Panc1 (cell line): ENCODE results near the gene SCRN1. TPM values are rescaled to one million over a fixed set of nuclear protein-coding genes. Genes with fewer than 3 reads are reported as not detected.
"Not testable (repeated sequence)": the region's sequence is repeated elsewhere in the genome, so short reads cannot be mapped to it uniquely, and the experiment has no call there.

ENCODE experiments used
- ATAC-seq: fragments of 200-7000 bp; cut with Tn5 transposase; 2 replicates; pipeline ENCODE4 v1.9.1; 2020; ENCODE audit warnings: mild to moderate bottlenecking, moderate library complexity
- BruUV-seq: library from RNA; stranded (reverse); fragments of 400-500 nt; replicated peaks from 2 replicates; lab custom pipeline; 2021; lab: Mats Ljungman, UMichigan
- CTCF ChIA-PET: fragments of 300-600 bp; sonication (Branson Sonifier 250); formaldehyde crosslinking; loops from one replicate; lab custom pipeline; 2022; ENCODE audit warnings: antibody characterized with exemption; lab: Charles Lee
- POLR2A ChIA-PET: fragments of 300-600 bp; sonication (Branson Sonifier 250); formaldehyde crosslinking; loops from one replicate; lab custom pipeline; 2022; ENCODE audit warnings: antibody characterized with exemption; lab: Charles Lee
- DNase-seq: peaks from one replicate; pipeline ENCODE4 v3.0.0-alpha.2; 2010; ENCODE audit warnings: low read depth, low spot score
- H3K27ac ChIP-seq: 2 replicates; pipeline ENCODE4 v1.5.1; 2011; ENCODE audit warnings: mild to moderate bottlenecking, low read length, inconsistent platforms
- H3K27me3 ChIP-seq: fragments of 200-500 bp; sonication (Bioruptor generic); 2 replicates; pipeline ENCODE4 v1.6.0; 2014; ENCODE audit warnings: low read length, inconsistent platforms; ENCODE audit not compliant: control insufficient read depth, insufficient read depth
- H3K36me3 ChIP-seq: fragments of 200-500 bp; sonication (Bioruptor generic); 2 replicates; pipeline ENCODE4 v1.5.1; 2014; ENCODE audit warnings: inconsistent platforms, mild to moderate bottlenecking, low read length, moderate library complexity; ENCODE audit not compliant: control insufficient read depth, insufficient read depth
- H3K4me1 ChIP-seq: 2 replicates; pipeline ENCODE4 v1.5.1; 2011; ENCODE audit warnings: inconsistent platforms, mild to moderate bottlenecking, low read length, moderate library complexity; ENCODE audit not compliant: control insufficient read depth, insufficient read depth
- H3K4me3 ChIP-seq, 2 experiments: 2 replicates each; pipeline ENCODE4 v1.5.1; 2011 to 2012; ENCODE audit warnings: low read depth in 2 of 2, low read length in 2 of 2, mild to moderate bottlenecking in 2 of 2, inconsistent platforms in 1 of 2, moderate library complexity in 1 of 2
- H3K9me3 ChIP-seq: fragments of 200-500 bp; sonication (Bioruptor generic); 2 replicates; pipeline ENCODE4 v1.5.1; 2014; ENCODE audit warnings: low read depth, mild to moderate bottlenecking, inconsistent platforms, low read length, moderate library complexity; ENCODE audit not compliant: control insufficient read depth, insufficient read depth
- CTCF ChIP-seq: fragments of 450-650 bp; IDR thresholded peaks from 2 replicates; pipeline ENCODE4 v1.5.1; 2017; ENCODE audit warnings: mild to moderate bottlenecking
- POLR2AphosphoS5 ChIP-seq: IDR thresholded peaks from 2 replicates; pipeline ENCODE4 v1.6.1; 2012; ENCODE audit warnings: mild to moderate bottlenecking, low read depth, low read length, moderate library complexity
- REST ChIP-seq, 2 experiments: IDR thresholded peaks; 2 replicates each; pipeline ENCODE4 v1.6.1; 2011 to 2012; ENCODE audit warnings: low read depth in 2 of 2, control low read depth in 1 of 2, low read length in 1 of 2, mild to moderate bottlenecking in 1 of 2, moderate library complexity in 1 of 2; ENCODE audit not compliant: insufficient read depth in 1 of 2
- SIN3A ChIP-seq: IDR thresholded peaks from 2 replicates; pipeline ENCODE4 v1.6.1; 2012; ENCODE audit warnings: low read depth, mild to moderate bottlenecking, low read length, moderate library complexity, borderline replicate concordance; ENCODE audit not compliant: insufficient read depth
- TCF7L2 ChIP-seq: IDR thresholded peaks from 2 replicates; pipeline ENCODE4 v1.6.1; 2011; ENCODE audit warnings: mild to moderate bottlenecking, low read depth, low read length, inconsistent platforms
- in situ Hi-C: cut with HindIII; loops from 2 replicates; pipeline ENCODE4 v1.10.0; 2016; ENCODE audit warnings: low sequenced_read_pairs, low pct_unique_long_range_greater_than_20kb
- intact Hi-C: fragments of 100-400 bp; cut with micrococcal nuclease; formaldehyde crosslinking; loops from one replicate; pipeline ENCODE4 v1.10.0; 2022; ENCODE audit not compliant: unreplicated experiment
- total RNA-seq: library from RNA; stranded (reverse); gene quantifications from one replicate; pipeline ENCODE4 v1.2.1, GENCODE V29; 2021; ENCODE audit not compliant: unreplicated experiment

The SCRN1 gene
- total RNA-seq, 1 experiment from 2014 or later: 189 TPM

GRCh38 chr7:29965030-29965429 is 24.6 kb downstream of the SCRN1 start:
- in situ Hi-C loops: no loop called here
- ChIA-PET CTCF (no interaction called here), POLR2A (interaction anchor here (0.7 kb wide), 1 partner anchor 23 kb away, joined by 3 read pairs; no protein-coding TSS in a partner anchor)
- intact Hi-C loops: no loop called here
- peaks cover 6% of the 10 kb centered on the region; the same call in 1 of the 2 replicates for H3K4me1 ChIP-seq
- no peak for ATAC-seq
- H3K4me3 ChIP-seq: no peak overlapping the region
- H3K9me3 ChIP-seq: no peaks in the 10 kb centered on the region
- H3K27ac ChIP-seq: no peak overlapping the region
- H3K27me3 ChIP-seq: no peaks in the 10 kb centered on the region
- DNase-seq: no peak
- peaks cover 5% of the 10 kb centered on the region; the same call in 1 of the 2 replicates for H3K36me3 ChIP-seq
- no TSS peak for BruUV-seq
- TF ChIP-seq CTCF (no peak), TCF7L2 (no peak), SIN3A (no peak), REST (IDR thresholded peaks at IDR 0.05; ENCODE audit: insufficient read depth in 1 of 2, low read depth in 2 of 2, low read length in 1 of 2) (no peak), POLR2AphosphoS5 (no peak)

- Histone ChIP-seq H3K9me3 (no peaks in the 10 kb centered on the region), H3K36me3 (no peaks in the 10 kb centered on the region; the same call in 1 of the 2 replicates), H3K4me1 (no peaks in the 10 kb centered on the region), H3K27ac (no peak overlapping the region), H3K27me3 (no peaks in the 10 kb centered on the region), H3K4me3 (no peak overlapping the region)
- in situ Hi-C loops: no loop called here
- ChIA-PET POLR2A (no interaction called here), CTCF (no interaction called here)
- BruUV-seq: no TSS peak
- TF ChIP-seq SIN3A: no peak
- no peak for TF ChIP-seq CTCF
- no peak for TF ChIP-seq REST (IDR thresholded peaks at IDR 0.05; ENCODE audit: insufficient read depth in 1 of 2, low read depth in 2 of 2, low read length in 1 of 2)
- no peak for TF ChIP-seq POLR2AphosphoS5
- no peak for TF ChIP-seq TCF7L2
- DNase-seq (no peak), ATAC-seq (no peak)
- intact Hi-C loops: no loop called here
Measured at GRCh38 chr7:29962035-29962434, 27.6 kb downstream of the SCRN1 start.

GRCh38 chr7:29961611-29962010 is 28.0 kb downstream of the SCRN1 start:
- DNase-seq, POLR2A ChIA-PET, H3K9me3 ChIP-seq, intact Hi-C loops, H3K4me1 ChIP-seq, ATAC-seq, H3K27ac ChIP-seq, BruUV-seq, in situ Hi-C loops, CTCF ChIA-PET, H3K27me3 ChIP-seq, H3K36me3 ChIP-seq, H3K4me3 ChIP-seq: not testable (repeated sequence)
